Measurements from ENCODE around the gene PRSS36. TPM values are rescaled to one million over a fixed set of nuclear protein-coding genes. Genes with fewer than 3 reads are reported as not detected.

Gene PRSS36
- total and polyA plus RNA-seq, 9 of the 15 experiments (the other 6 are each of a cell fraction or from before 2014, with no cell fraction given) = 0.09 to 1.2 (median 0.54) TPM; not detected in 2

GRCh38 chr16:31120129-31120528 lies 29.7 kb downstream of the PRSS36 start:
- no peak for FAIRE-seq
- 97% methylated on average over 8 of the region's 16 CpGs for WGBS (ENCODE audit: insufficient coverage, low coverage, missing lambda C conversion rate)
- Histone ChIP-seq H3K27me3 (ENCODE audit: control insufficient read depth in 2 of 2, insufficient read depth in 2 of 2, low read length in 2 of 2) (no peaks in the 10 kb centered on the region), H3K9me1 (ENCODE audit: control insufficient read depth, insufficient read depth, low read length) (no peaks in the 10 kb centered on the region), H3K4me3 (no peak overlapping the region), H3K79me2 (ENCODE audit: control insufficient read depth, insufficient read depth, low read length) (peaks cover 38% of the 10 kb centered on the region), H3K9ac (ENCODE audit: insufficient read depth in 1 of 2, low read depth in 2 of 2, low read length in 2 of 2) (peak overlapping the region in 1 of 2 experiments; percentile 37; a peak in 1 of 4 replicates), H3K9me3 (replicated peaks; ENCODE audit: control insufficient read depth, insufficient read depth, low read depth, low read length) (no peaks in the 10 kb centered on the region), H3K36me3 (ENCODE audit: control insufficient read depth, insufficient read depth, low read length) (peaks cover 61% of the 10 kb centered on the region), H2AFZ (ENCODE audit: low read depth, low read length) (no peak overlapping the region), H3K4me1 (replicated peaks in 1 of 2; ENCODE audit: control insufficient read depth in 2 of 2, insufficient read depth in 2 of 2, low read length in 2 of 2) (peaks cover 2 to 19% of the 10 kb centered on the region in 2 experiments; a peak in 4 of 5 replicates), H4K20me1 (replicated peaks; ENCODE audit: control insufficient read depth, insufficient read depth, low read length) (peaks cover 5% of the 10 kb centered on the region; the same call in 1 of the 2 replicates), H3K4me2 (ENCODE audit: insufficient read depth, low read length) (no peak overlapping the region), H3K27ac (ENCODE audit: extremely low read depth, low read depth, low read length) (no peak overlapping the region)
- no TSS peak for BruUV-seq (replicated peaks)
- intact Hi-C loops (cut with micrococcal nuclease) = no loop called here
- no peak for ATAC-seq
- DNase-seq (ENCODE audit: extremely low read depth in 1 of 4, low spot score in 3 of 4) = no peak
- TF ChIP-seq BRF1 (IDR thresholded peaks at IDR 0.05; ENCODE audit: borderline replicate concordance, extremely low read depth, insufficient read length) (no peak), RBFOX2 (IDR thresholded peaks at IDR 0.05; ENCODE audit: low read depth, low read length) (0 out of 2 replicates have a peak, but pooled peaks have one; percentile 22)
- POLR2A ChIA-PET = interaction anchor here (0.6 to 6.0 kb wide), 8 partner anchors 8 to 60 kb away, joined by 3 to 35 read pairs (median 4); partner anchors contain the start of gene FUS
- CTCF ChIA-PET (ENCODE audit: low intra/inter-chr PET ratio) = no interaction called here
- in situ Hi-C loops (cut with MboI) = no loop called here

DNA sequence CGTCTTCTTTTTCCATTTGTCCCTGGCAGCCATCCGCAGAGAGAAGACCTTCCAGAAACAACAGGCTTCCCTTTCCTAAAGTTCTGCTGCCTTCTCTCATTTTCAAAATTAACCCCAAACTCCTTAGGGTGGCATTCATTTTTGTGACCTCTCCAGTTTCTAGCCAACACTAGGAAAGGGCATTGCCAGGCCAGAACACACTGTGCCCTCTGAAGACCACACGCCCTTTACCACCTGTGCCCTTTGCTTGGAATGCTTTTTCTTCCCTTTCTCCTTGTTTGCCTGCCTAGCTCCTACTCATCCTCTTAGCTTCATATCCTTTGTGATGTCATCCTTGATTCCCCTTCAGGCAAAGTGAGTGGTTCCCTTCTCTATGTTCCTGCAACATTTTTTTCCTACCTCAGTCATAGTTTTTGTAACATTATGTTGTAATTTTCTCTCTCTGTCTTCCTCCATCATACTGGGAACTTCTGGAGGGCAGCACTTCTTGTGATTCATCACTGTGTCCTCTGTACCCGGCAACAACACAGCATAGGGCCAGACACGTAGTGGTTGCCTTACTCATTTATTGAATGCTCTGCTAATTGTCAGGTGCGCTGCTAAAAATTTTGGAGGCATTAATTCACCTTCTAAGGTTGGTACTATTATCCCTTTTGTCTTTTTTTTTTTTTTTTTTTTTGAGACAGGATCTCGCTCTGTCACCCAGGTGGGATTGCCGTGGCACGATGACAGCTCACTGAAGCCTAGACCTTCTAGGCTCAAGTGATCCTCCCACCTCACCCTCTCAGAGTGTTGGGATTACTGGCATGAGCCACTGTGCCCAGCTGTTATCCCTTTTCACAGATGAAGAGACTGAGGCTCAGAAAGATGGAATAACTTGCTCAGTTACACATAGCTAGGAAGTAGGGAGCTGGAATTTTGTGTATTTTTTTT lies 31.4 kb downstream of the PRSS36 start:
- ChIA-PET CTCF (ENCODE audit: low intra/inter-chr PET ratio) (no interaction called here), POLR2A (interaction anchor here (0.6 to 6.0 kb wide), 13 partner anchors 9 to 358 kb away, joined by 3 to 44 read pairs (median 4); partner anchors contain the start of genes FUS, HSD3B7 and PRSS8)
- Histone ChIP-seq H3K4me3 (peak overlapping the region; percentile 68), H3K79me2 (ENCODE audit: control insufficient read depth, insufficient read depth, low read length) (peaks cover 38% of the 10 kb centered on the region), H3K27me3 (ENCODE audit: control insufficient read depth in 2 of 2, insufficient read depth in 2 of 2, low read length in 2 of 2) (no peaks in the 10 kb centered on the region), H3K4me2 (ENCODE audit: insufficient read depth, low read length) (peak overlapping the region; percentile 99), H3K27ac (ENCODE audit: extremely low read depth, low read depth, low read length) (peak overlapping the region; percentile 91), H3K36me3 (ENCODE audit: control insufficient read depth, insufficient read depth, low read length) (peaks cover 49% of the 10 kb centered on the region), H2AFZ (ENCODE audit: low read depth, low read length) (peak overlapping the region; percentile 66; the same call in 1 of the 2 replicates), H3K9ac (ENCODE audit: insufficient read depth in 1 of 2, low read depth in 2 of 2, low read length in 2 of 2) (peak overlapping the region; percentile 90), H3K4me1 (replicated peaks in 1 of 2; ENCODE audit: control insufficient read depth in 2 of 2, insufficient read depth in 2 of 2, low read length in 2 of 2) (peaks cover 2 to 19% of the 10 kb centered on the region in 2 experiments; a peak in 4 of 5 replicates), H3K9me3 (replicated peaks; ENCODE audit: control insufficient read depth, insufficient read depth, low read depth, low read length) (no peaks in the 10 kb centered on the region), H4K20me1 (replicated peaks; ENCODE audit: control insufficient read depth, insufficient read depth, low read length) (peaks cover 5% of the 10 kb centered on the region), H3K9me1 (ENCODE audit: control insufficient read depth, insufficient read depth, low read length) (no peaks in the 10 kb centered on the region)
- ATAC-seq = no peak
- WGBS (ENCODE audit: insufficient coverage, low coverage, missing lambda C conversion rate) = 47% methylated on average over 9 of the region's 9 CpGs
- no peak for DNase-seq (ENCODE audit: extremely low read depth in 1 of 4, low spot score in 3 of 4)
- no TSS peak for BruUV-seq (replicated peaks)
- peak; percentile 60 for FAIRE-seq
- intact Hi-C loops (cut with micrococcal nuclease) (no loop called here), in situ Hi-C loops (cut with MboI) (no loop called here)
- TF ChIP-seq GABPA (tag; conservative IDR thresholded peaks at IDR 0.05; ENCODE audit: low read depth) = no peak
- no peak for TF ChIP-seq SRSF3 (IDR thresholded peaks at IDR 0.05; ENCODE audit: insufficient read depth, low read length)
- TF ChIP-seq FOXJ2 (tag; IDR thresholded peaks at IDR 0.05) = no peak
- TF ChIP-seq, protein P1, sequence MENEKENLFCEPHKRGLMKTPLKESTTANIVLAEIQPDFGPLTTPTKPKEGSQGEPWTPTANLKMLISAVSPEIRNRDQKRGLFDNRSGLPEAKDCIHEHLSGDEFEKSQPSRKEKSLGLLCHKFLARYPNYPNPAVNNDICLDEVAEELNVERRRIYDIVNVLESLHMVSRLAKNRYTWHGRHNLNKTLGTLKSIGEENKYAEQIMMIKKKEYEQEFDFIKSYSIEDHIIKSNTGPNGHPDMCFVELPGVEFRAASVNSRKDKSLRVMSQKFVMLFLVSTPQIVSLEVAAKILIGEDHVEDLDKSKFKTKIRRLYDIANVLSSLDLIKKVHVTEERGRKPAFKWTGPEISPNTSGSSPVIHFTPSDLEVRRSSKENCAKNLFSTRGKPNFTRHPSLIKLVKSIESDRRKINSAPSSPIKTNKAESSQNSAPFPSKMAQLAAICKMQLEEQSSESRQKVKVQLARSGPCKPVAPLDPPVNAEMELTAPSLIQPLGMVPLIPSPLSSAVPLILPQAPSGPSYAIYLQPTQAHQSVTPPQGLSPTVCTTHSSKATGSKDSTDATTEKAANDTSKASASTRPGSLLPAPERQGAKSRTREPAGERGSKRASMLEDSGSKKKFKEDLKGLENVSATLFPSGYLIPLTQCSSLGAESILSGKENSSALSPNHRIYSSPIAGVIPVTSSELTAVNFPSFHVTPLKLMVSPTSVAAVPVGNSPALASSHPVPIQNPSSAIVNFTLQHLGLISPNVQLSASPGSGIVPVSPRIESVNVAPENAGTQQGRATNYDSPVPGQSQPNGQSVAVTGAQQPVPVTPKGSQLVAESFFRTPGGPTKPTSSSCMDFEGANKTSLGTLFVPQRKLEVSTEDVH (IDR thresholded peaks at IDR 0.05; ENCODE audit: low read depth, partially characterized antibody) = no peak
- TF ChIP-seq, protein P2, sequence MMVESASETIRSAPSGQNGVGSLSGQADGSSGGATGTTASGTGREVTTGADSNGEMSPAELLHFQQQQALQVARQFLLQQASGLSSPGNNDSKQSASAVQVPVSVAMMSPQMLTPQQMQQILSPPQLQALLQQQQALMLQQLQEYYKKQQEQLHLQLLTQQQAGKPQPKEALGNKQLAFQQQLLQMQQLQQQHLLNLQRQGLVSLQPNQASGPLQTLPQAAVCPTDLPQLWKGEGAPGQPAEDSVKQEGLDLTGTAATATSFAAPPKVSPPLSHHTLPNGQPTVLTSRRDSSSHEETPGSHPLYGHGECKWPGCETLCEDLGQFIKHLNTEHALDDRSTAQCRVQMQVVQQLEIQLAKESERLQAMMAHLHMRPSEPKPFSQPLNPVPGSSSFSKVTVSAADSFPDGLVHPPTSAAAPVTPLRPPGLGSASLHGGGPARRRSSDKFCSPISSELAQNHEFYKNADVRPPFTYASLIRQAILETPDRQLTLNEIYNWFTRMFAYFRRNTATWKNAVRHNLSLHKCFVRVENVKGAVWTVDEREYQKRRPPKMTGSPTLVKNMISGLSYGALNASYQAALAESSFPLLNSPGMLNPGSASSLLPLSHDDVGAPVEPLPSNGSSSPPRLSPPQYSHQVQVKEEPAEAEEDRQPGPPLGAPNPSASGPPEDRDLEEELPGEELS (CRISPR knock-in tag; IDR thresholded peaks at IDR 0.05; ENCODE audit: borderline replicate concordance) = no peak

All from K562 (cell line).